ENCODE measurements around the gene MKNK1. TPM values are rescaled to one million over a fixed set of nuclear protein-coding genes. Genes with fewer than 3 reads are reported as not detected.

MKNK1 gene
- total RNA-seq, 2 experiments from 2014 or later = 27.1 to 29.6 TPM

- POLR2A ChIA-PET = no interaction called here
- CTCF ChIA-PET = no interaction called here
Observed at GRCh38 chr1:46558141-46558963, 45.7 kb downstream of the MKNK1 start.

GRCh38 chr1:46557403-46557802 lies 46.7 kb downstream of the MKNK1 start:
- CTCF ChIA-PET = no interaction called here

More at GRCh38 chr1:46558141-46558963, 45.7 kb downstream of the MKNK1 start:
- no peak overlapping the region for H3K4me3 Mint-ChIP-seq
- no peaks in the 10 kb centered on the region for H3K4me1 Mint-ChIP-seq (ENCODE audit: low read depth)
- Histone ChIP-seq H3K4me1 (ENCODE audit: insufficient read depth, low read length) (no peaks in the 10 kb centered on the region), H3K4me3 (ENCODE audit: low read length) (no peak overlapping the region), H3K27ac (ENCODE audit: low read depth in 1 of 2, low read length in 2 of 2) (no peak overlapping the region), H3K9me3 (ENCODE audit: control insufficient read depth in 1 of 2, insufficient read depth in 1 of 2, low read length in 2 of 2) (no peaks in the 10 kb centered on the region), H3K27me3 (ENCODE audit: control insufficient read depth in 1 of 2, insufficient read depth in 2 of 2, low read length in 2 of 2) (no peaks in the 10 kb centered on the region), H3K36me3 (ENCODE audit: insufficient read depth, low read length) (peaks cover 31% of the 10 kb centered on the region)
- no peaks in the 10 kb centered on the region for H3K9me3 Mint-ChIP-seq
- intact Hi-C loops (cut with DNase I, micrococcal nuclease) = no loop called here
- TF ChIP-seq CTCF (IDR thresholded peaks at IDR 0.05) = no peak
- no peak overlapping the region for H3K27ac Mint-ChIP-seq
- ATAC-seq (ENCODE audit: poor library complexity) = no peak
- H3K36me3 Mint-ChIP-seq (ENCODE audit: low read depth) = peaks cover 35% of the 10 kb centered on the region
- no peak for DNase-seq
- no peaks in the 10 kb centered on the region for H3K27me3 Mint-ChIP-seq

GRCh38 chr1:46556822-46557221 lies 47.2 kb downstream of the MKNK1 start:
- Histone ChIP-seq H3K9me3 (ENCODE audit: control insufficient read depth in 1 of 2, insufficient read depth in 1 of 2, low read length in 2 of 2) (no peaks in the 10 kb centered on the region), H3K4me1 (ENCODE audit: insufficient read depth, low read length) (no peaks in the 10 kb centered on the region), H3K27me3 (ENCODE audit: control insufficient read depth in 1 of 2, insufficient read depth in 2 of 2, low read length in 2 of 2) (no peaks in the 10 kb centered on the region), H3K4me3 (ENCODE audit: low read length) (no peak overlapping the region), H3K27ac (ENCODE audit: low read depth in 1 of 2, low read length in 2 of 2) (no peak overlapping the region), H3K36me3 (ENCODE audit: insufficient read depth, low read length) (peaks cover 19% of the 10 kb centered on the region)
- H3K9me3 Mint-ChIP-seq = no peaks in the 10 kb centered on the region
- CTCF ChIA-PET = no interaction called here
- intact Hi-C loops (cut with DNase I, micrococcal nuclease) = no loop called here
- H3K4me3 Mint-ChIP-seq = no peak overlapping the region
- DNase-seq (no peak), ATAC-seq (ENCODE audit: poor library complexity) (no peak)
- H3K27me3 Mint-ChIP-seq = no peaks in the 10 kb centered on the region
- H3K4me1 Mint-ChIP-seq (ENCODE audit: low read depth) = no peaks in the 10 kb centered on the region
- no peak for TF ChIP-seq CTCF (IDR thresholded peaks at IDR 0.05)
- peaks cover 22% of the 10 kb centered on the region for H3K36me3 Mint-ChIP-seq (ENCODE audit: low read depth)
- H3K27ac Mint-ChIP-seq = no peak overlapping the region
- POLR2A ChIA-PET = no interaction called here

More at GRCh38 chr1:46557403-46557802, 46.7 kb downstream of the MKNK1 start:
- no peaks in the 10 kb centered on the region for H3K4me1 ChIP-seq (ENCODE audit: insufficient read depth, low read length)
- Mint-ChIP-seq H3K27ac (no peak overlapping the region), H3K4me1 (ENCODE audit: low read depth) (no peaks in the 10 kb centered on the region), H3K4me3 (no peak overlapping the region), H3K9me3 (no peaks in the 10 kb centered on the region), H3K27me3 (no peaks in the 10 kb centered on the region), H3K36me3 (ENCODE audit: low read depth) (peaks cover 26% of the 10 kb centered on the region)
- H3K36me3 ChIP-seq (ENCODE audit: insufficient read depth, low read length) = peaks cover 22% of the 10 kb centered on the region
- no peaks in the 10 kb centered on the region for H3K9me3 ChIP-seq (ENCODE audit: control insufficient read depth in 1 of 2, insufficient read depth in 1 of 2, low read length in 2 of 2)
- POLR2A ChIA-PET = no interaction called here
- intact Hi-C loops (cut with DNase I, micrococcal nuclease) = no loop called here
- ATAC-seq (ENCODE audit: poor library complexity) = no peak
- H3K27ac ChIP-seq (ENCODE audit: low read depth in 1 of 2, low read length in 2 of 2) = no peak overlapping the region
- no peak for TF ChIP-seq CTCF (IDR thresholded peaks at IDR 0.05)
- DNase-seq = no peak
- no peaks in the 10 kb centered on the region for H3K27me3 ChIP-seq (ENCODE audit: control insufficient read depth in 1 of 2, insufficient read depth in 2 of 2, low read length in 2 of 2)
- H3K4me3 ChIP-seq (ENCODE audit: low read length) = no peak overlapping the region

All from CD4-positive, alpha-beta T cell (primary cell).